COLO668 (cell line): ENCODE results near the gene AMPH.
"Not testable (repeated sequence)": the region's sequence is repeated elsewhere in the genome, so short reads cannot be mapped to it uniquely, and the experiment has no call there.

Experiments
- DNase-seq: peaks from one replicate; lab custom pipeline; 2025; ENCODE audit not compliant: unreplicated experiment; lab: John Stamatoyannopoulos, UW

Gene AMPH

GRCh38 chr7:38628630-38629385 lies 2.4 kb downstream of the AMPH start:
- no peak for DNase-seq

DNA sequence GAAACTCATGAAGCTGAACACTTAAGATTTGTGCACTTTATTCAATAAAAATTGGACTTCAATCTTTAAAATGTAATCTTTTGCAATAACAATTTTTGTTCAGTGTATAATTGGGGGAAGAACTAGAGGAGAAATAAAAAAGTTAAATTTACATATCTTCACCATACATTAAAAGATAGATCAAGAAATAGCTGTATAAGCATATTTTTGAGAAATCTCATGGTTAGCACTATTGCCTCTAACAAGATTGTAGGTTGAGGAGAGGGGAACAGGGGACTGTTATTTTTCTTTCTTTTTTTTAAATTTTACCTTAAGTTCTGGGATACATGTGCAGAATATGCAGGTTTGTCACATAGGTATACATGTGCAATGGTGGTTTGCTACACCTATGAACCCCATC lies 5.3 kb downstream of the AMPH start:
- DNase-seq, result no peak

DNA sequence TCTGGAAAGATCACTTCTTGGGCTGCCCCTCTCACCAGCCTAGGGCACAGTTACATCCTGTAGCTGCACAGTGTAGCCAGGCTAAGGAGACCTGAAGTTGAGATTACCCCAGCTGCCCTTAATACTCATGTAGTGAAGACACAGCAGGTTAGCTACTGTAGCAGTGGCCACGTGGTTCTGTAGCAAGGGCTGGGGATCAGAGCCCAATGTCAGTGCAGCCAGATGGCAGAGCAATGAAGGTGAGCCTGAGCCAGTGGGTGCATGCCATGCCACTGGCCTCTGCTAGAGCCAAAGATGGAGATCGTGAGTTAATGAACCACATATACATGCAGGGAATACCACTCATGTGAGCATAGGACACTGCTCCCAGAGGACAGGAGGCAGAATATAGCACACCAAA lies 15.5 kb downstream of the AMPH start:
- DNase-seq, result no peak

DNA sequence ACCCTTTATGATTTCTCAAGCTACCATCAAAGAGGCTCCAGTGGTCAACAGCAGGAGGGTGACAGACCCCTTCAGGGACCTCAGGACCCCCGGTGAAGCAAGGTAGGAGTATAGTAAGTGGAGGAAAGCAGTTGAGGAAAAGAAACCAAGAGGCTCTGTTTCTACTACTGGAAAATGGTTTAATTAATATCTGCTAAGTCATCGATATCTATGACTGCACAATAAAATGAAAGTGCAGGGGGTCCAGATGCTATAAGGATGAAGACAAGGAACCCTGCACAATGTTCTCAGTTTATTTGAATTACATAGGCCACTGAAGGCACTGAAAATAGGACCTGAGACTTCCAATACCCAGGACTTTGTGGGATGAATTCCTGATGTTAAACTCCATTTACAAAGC lies 23.7 kb downstream of the AMPH start:
- no peak for DNase-seq

DNA sequence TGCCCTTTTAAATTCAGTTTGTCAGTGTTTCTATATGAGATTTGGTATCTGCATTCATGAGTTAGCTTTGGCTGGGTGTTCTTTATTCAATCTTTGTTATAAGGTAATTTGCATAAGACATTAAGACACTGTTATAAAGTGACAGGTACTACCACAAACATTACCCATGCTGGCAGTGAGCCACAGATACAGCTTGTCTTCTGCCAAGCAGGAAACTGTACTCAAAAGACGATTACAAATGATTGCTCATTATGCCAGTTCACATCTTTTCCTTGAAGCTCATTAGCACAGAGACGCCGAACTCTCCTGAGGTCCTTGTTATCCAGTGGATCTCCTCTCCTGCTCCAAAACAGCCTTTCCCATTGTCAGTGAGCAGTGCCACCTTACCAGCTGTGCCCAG lies 30.4 kb downstream of the AMPH start:
- no peak for DNase-seq

DNA sequence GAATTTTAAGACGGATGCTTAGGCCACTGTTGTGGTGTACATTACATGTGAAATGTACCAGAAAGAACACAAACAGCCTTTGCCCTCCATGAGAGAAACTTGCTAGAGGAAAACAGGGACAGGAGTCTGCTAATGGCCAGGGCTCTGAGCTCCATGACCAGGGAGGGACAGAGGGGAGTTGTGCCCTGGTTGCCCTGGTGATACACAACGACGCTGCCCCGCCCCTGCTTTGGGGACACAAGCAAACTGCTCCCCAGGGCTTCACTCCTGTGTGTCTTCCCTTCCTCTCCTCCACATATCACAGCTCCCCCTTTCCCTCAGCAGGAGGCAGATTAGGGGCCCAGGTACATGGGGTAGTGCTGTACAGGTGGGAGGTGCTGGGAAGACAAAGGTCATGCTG lies 36.2 kb downstream of the AMPH start:
- peak; percentile 27 for DNase-seq

GRCh38 chr7:38592737-38593288 lies 38.4 kb downstream of the AMPH start:
- no peak for DNase-seq

DNA sequence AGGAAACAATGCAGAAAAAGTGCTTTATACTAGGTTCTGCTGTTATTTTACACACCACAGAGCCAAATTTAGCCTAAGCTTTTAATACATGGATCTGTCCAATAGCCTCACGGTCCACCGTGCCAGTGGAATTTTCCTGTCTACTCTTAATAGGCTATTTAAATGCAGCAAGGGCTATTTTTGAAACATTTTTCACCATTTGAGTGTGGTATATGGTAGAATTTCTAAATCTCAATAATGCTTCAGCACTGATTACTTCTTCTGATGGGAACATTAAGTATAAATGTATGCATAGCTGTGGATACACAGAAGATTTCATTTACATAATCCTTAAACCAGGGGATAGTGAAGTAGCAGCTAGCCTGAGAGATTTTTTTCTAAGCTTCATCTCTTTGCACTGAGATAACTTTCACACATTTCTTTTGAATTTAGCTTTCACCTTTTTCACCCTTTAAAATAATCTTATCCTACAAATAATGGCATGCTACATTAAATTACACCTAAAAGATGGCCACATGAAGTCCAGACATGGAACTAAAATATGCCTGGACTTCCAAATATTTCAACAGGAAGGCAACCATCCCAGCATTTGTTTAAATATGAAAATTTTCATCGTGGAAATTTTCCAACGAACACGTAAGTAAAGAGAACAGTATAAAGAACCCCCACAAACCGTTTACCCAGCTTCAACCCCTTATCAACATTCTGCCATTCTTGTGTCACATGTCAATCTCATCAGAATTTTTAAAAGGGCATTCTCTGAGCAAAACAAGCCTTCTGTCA lies 45.4 kb downstream of the AMPH start:
- DNase-seq, result no peak

DNA sequence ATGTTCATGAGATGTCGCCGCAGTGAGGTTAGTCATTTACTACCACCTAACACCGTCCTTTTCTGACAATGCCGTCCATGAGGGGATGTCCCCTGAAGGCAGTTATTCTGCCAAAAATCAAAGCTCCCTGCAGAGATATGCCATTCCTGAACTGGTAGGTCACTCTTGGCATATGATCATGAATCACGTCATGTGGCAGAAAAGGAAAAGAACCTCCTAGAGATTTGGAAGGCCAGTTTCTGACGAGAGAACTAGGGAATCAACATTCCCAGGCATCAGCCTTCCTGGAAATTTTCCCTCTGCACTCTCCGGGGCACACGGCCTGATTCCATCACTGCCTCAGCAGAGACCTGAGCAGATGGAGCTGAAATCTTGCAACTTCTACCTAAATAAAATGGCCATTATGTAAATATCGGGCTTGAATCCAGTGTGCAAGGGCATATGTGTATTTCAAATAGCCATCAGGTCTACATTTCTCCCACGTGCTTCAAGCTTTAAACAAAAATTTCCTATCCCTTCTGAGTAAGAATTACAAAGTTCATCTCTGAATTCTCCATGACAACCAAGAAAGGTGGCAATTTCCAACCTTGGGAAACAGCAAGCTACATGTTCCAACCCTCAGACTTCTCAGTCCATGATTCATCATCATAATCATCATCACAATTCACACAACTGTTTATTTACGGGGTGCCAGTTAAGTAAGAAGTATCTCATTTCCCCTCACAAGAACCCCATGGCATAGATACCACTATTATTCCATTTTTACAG lies 46.5 kb downstream of the AMPH start:
- DNase-seq, result no peak

- DNase-seq, result no peak
Measured at GRCh38 chr7:38580485-38580884, 50.7 kb downstream of the AMPH start.

DNA sequence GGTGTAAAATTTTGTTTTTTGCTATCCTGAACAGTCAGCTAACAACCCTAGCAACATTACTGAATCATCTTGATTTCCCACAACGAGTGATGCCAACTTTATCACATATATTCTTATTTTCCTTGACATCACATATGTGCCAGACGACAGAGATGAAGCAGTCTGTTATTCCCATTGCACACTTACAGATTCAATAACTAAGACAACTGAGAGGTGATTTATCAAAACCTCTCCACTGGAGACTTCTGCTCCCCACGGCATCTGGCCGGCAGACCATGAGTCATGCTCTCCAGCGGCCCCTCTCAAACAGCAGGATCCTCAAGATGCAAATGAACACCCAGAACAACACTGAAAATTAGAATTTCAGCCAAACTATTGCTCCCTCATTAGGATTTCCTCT lies 57.1 kb downstream of the AMPH start:
- peak; percentile 29 for DNase-seq

- DNase-seq, result not testable (repeated sequence)
Measured at GRCh38 chr7:38571620-38572019, 59.6 kb downstream of the AMPH start.

GRCh38 chr7:38568497-38568896 lies 62.7 kb downstream of the AMPH start:
- no peak for DNase-seq

GRCh38 chr7:38565289-38565688 lies 65.9 kb downstream of the AMPH start:
- DNase-seq, result no peak

DNA sequence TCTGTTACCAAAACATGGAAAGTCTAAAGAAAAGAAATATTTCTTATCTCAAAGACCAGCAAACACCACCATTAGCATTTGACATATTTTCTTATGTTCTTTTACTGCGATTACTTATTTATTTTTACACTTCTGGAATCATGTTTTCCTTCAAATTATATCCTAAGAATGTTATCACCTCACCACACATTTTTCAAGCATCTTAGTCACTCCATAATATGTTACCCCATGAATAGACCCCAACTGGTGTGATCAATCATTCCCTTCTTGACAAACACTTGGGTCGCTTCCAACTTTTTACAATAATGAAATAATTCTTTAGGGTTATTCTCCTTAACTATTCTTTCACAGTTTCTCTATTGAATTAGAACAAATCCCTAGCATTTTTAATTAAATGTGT lies 67.4 kb downstream of the AMPH start:
- no peak for DNase-seq

GRCh38 chr7:38561166-38561565 lies 70.0 kb downstream of the AMPH start:
- DNase-seq, result no peak

- DNase-seq, result no peak
Measured at GRCh38 chr7:38558761-38559345, 72.3 kb downstream of the AMPH start.

GRCh38 chr7:38554586-38554985 lies 76.6 kb downstream of the AMPH start:
- peak; percentile 40 for DNase-seq

- DNase-seq, result peak; percentile 37
Measured at GRCh38 chr7:38550836-38551235, 80.3 kb downstream of the AMPH start.

GRCh38 chr7:38548605-38549004 lies 82.6 kb downstream of the AMPH start:
- DNase-seq, result peak; percentile 77

GRCh38 chr7:38546763-38547162 lies 84.4 kb downstream of the AMPH start:
- DNase-seq, result no peak
